ENCODE measurements around the gene ARRDC3.

- no peak for TF ChIP-seq EZH2phosphoT487 (IDR thresholded peaks at IDR 0.05; ENCODE audit: insufficient read depth, low read depth)
- no peak for TF ChIP-seq EZH2 (IDR thresholded peaks at IDR 0.05; ENCODE audit: insufficient read depth, poor library complexity, severe bottlenecking)
These were observed 25.3 kb downstream of the ARRDC3 start for GRCh38 chr5:91357806-91358205.
